ENCODE data around the gene EBP. TPM values are rescaled to one million over a fixed set of nuclear protein-coding genes. Genes with fewer than 3 reads are reported as not detected.

The EBP gene
- total and polyA plus RNA-seq, 2 donors (not counting 1 experiment from before 2014, with no cell fraction given) = 61.0 to 93.5 TPM

GRCh38 chrX:48493890-48494364 is 27.7 kb upstream of the EBP start:
- Histone ChIP-seq H3K36me3 (ENCODE audit: control insufficient read depth, insufficient read depth, low read length) (no peaks in the 10 kb centered on the region), H2AFZ (ENCODE audit: low read length) (no peak overlapping the region), H3K4me1 (ENCODE audit: control insufficient read depth, extremely low read depth, insufficient read depth, low read length) (peaks cover 4% of the 10 kb centered on the region), H3K27me3 (ENCODE audit: control insufficient read depth, insufficient read depth, low read length) (no peaks in the 10 kb centered on the region), H3K27ac (ENCODE audit: insufficient read depth, low read length) (no peak overlapping the region), H3K4me3 (replicated peaks in 1 of 4; ENCODE audit: control extremely low read depth in 1 of 4, insufficient read depth in 1 of 4, low read depth in 3 of 4, low read length in 4 of 4) (no peak overlapping the region), H3K9me3 (ENCODE audit: control insufficient read depth, insufficient read depth, low read depth, low read length) (no peaks in the 10 kb centered on the region), H4K20me1 (ENCODE audit: control insufficient read depth, extremely low read depth, insufficient read depth, low read length) (no peaks in the 10 kb centered on the region), H3K4me2 (ENCODE audit: extremely low read depth, insufficient read depth, low read length) (no peak overlapping the region), H3K9ac (ENCODE audit: insufficient read depth, low read length) (no peak overlapping the region), H3K79me2 (ENCODE audit: control insufficient read depth, insufficient read depth, low read length) (no peaks in the 10 kb centered on the region)
- no peak for TF ChIP-seq EZH2 (IDR thresholded peaks at IDR 0.05; ENCODE audit: low read length, missing control alignments)
- peak; percentile 36 to 38 for TF ChIP-seq CTCF (conservative IDR thresholded peaks at IDR 0.05 in 1 of 2, IDR thresholded peaks at IDR 0.05 in 1 of 2; ENCODE audit: low read depth in 1 of 2, low read length in 2 of 2)
- DNase-seq (ENCODE audit: low read depth in 2 of 2) = peak; percentile 32 to 50

- H3K36me3 ChIP-seq (ENCODE audit: control insufficient read depth, insufficient read depth, low read length) = no peaks in the 10 kb centered on the region
- H3K9me3 ChIP-seq (ENCODE audit: control insufficient read depth, insufficient read depth, low read depth, low read length) = no peaks in the 10 kb centered on the region
- H3K4me3 ChIP-seq (replicated peaks in 1 of 4; ENCODE audit: control extremely low read depth in 1 of 4, insufficient read depth in 1 of 4, low read depth in 3 of 4, low read length in 4 of 4) = no peak overlapping the region
- no peak for TF ChIP-seq EZH2 (IDR thresholded peaks at IDR 0.05; ENCODE audit: low read length, missing control alignments)
- no peak for TF ChIP-seq CTCF (conservative IDR thresholded peaks at IDR 0.05 in 1 of 2, IDR thresholded peaks at IDR 0.05 in 1 of 2; ENCODE audit: low read depth in 1 of 2, low read length in 2 of 2)
- no peak overlapping the region for H2AFZ ChIP-seq (ENCODE audit: low read length)
- H3K27ac ChIP-seq (ENCODE audit: insufficient read depth, low read length) = no peak overlapping the region
- H4K20me1 ChIP-seq (ENCODE audit: control insufficient read depth, extremely low read depth, insufficient read depth, low read length) = no peaks in the 10 kb centered on the region
- H3K4me1 ChIP-seq (ENCODE audit: control insufficient read depth, extremely low read depth, insufficient read depth, low read length) = peaks cover 4% of the 10 kb centered on the region
- H3K27me3 ChIP-seq (ENCODE audit: control insufficient read depth, insufficient read depth, low read length) = no peaks in the 10 kb centered on the region
- H3K4me2 ChIP-seq (ENCODE audit: extremely low read depth, insufficient read depth, low read length) = no peak overlapping the region
- no peak overlapping the region for H3K9ac ChIP-seq (ENCODE audit: insufficient read depth, low read length)
- no peak for DNase-seq (ENCODE audit: low read depth in 2 of 2)
- no peaks in the 10 kb centered on the region for H3K79me2 ChIP-seq (ENCODE audit: control insufficient read depth, insufficient read depth, low read length)
These were observed 24.9 kb upstream of the EBP start for GRCh38 chrX:48496660-48497059.

- no peaks in the 10 kb centered on the region for H3K79me2 ChIP-seq (ENCODE audit: control insufficient read depth, insufficient read depth, low read length)
- TF ChIP-seq EZH2 (IDR thresholded peaks at IDR 0.05; ENCODE audit: low read length, missing control alignments) = no peak
- TF ChIP-seq CTCF (conservative IDR thresholded peaks at IDR 0.05 in 1 of 2, IDR thresholded peaks at IDR 0.05 in 1 of 2; ENCODE audit: low read depth in 1 of 2, low read length in 2 of 2) = no peak
- H3K4me3 ChIP-seq (replicated peaks in 1 of 4; ENCODE audit: control extremely low read depth in 1 of 4, insufficient read depth in 1 of 4, low read depth in 3 of 4, low read length in 4 of 4) = no peak overlapping the region
- no peak overlapping the region for H3K4me2 ChIP-seq (ENCODE audit: extremely low read depth, insufficient read depth, low read length)
- no peak overlapping the region for H2AFZ ChIP-seq (ENCODE audit: low read length)
- no peaks in the 10 kb centered on the region for H4K20me1 ChIP-seq (ENCODE audit: control insufficient read depth, extremely low read depth, insufficient read depth, low read length)
- DNase-seq (ENCODE audit: low read depth in 2 of 2) = no peak
- peaks cover 2% of the 10 kb centered on the region for H3K4me1 ChIP-seq (ENCODE audit: control insufficient read depth, extremely low read depth, insufficient read depth, low read length)
- H3K9me3 ChIP-seq (ENCODE audit: control insufficient read depth, insufficient read depth, low read depth, low read length) = no peaks in the 10 kb centered on the region
- H3K27ac ChIP-seq (ENCODE audit: insufficient read depth, low read length) = peak overlapping the region; percentile 41
- H3K36me3 ChIP-seq (ENCODE audit: control insufficient read depth, insufficient read depth, low read length) = no peaks in the 10 kb centered on the region
- no peaks in the 10 kb centered on the region for H3K27me3 ChIP-seq (ENCODE audit: control insufficient read depth, insufficient read depth, low read length)
- no peak overlapping the region for H3K9ac ChIP-seq (ENCODE audit: insufficient read depth, low read length)
These were observed 23.7 kb upstream of the EBP start for GRCh38 chrX:48497871-48498270.

Data from fibroblast of lung (primary cell).